GM18508 (cell line): ENCODE results near the gene PLA2G12B.
"Not testable (repeated sequence)": the region's sequence is repeated elsewhere in the genome, so short reads cannot be mapped to it uniquely, and the experiment has no call there.

ENCODE experiments used
- ATAC-seq: cut with Tn5 transposase; IDR thresholded peaks from one replicate; pipeline ENCODE4 v1.9.1; 2021; ENCODE audit warnings: moderate number of reproducible peaks; ENCODE audit not compliant: insufficient read depth, unreplicated experiment

PLA2G12B gene

GRCh38 chr10:72943498-72944234 lies 10.9 kb downstream of the PLA2G12B start:
- no peak for ATAC-seq

- no peak for ATAC-seq
Observed at GRCh38 chr10:72935361-72935760, 19.2 kb downstream of the PLA2G12B start.

- ATAC-seq: no peak
Observed at GRCh38 chr10:72932259-72933015, 22.2 kb downstream of the PLA2G12B start.

GRCh38 chr10:72930276-72930675 lies 24.3 kb downstream of the PLA2G12B start:
- no peak for ATAC-seq

- no peak for ATAC-seq
Observed at GRCh38 chr10:72928798-72929197, 25.8 kb downstream of the PLA2G12B start.

GRCh38 chr10:72927485-72927884 lies 27.1 kb downstream of the PLA2G12B start:
- no peak for ATAC-seq

- no peak for ATAC-seq
Observed at GRCh38 chr10:72925951-72926465, 28.6 kb downstream of the PLA2G12B start.

- no peak for ATAC-seq
Observed at GRCh38 chr10:72924351-72924750, 30.3 kb downstream of the PLA2G12B start.

- not testable (repeated sequence) for ATAC-seq
Observed at GRCh38 chr10:72921147-72921683, 33.4 kb downstream of the PLA2G12B start.

GRCh38 chr10:72918352-72918751 lies 36.3 kb downstream of the PLA2G12B start:
- ATAC-seq: no peak

- not testable (repeated sequence) for ATAC-seq
Observed at GRCh38 chr10:72917803-72918332, 36.7 kb downstream of the PLA2G12B start.

GRCh38 chr10:72917201-72917600 lies 37.4 kb downstream of the PLA2G12B start:
- ATAC-seq: not testable (repeated sequence)

GRCh38 chr10:72913287-72913686 lies 41.3 kb downstream of the PLA2G12B start:
- no peak for ATAC-seq

- no peak for ATAC-seq
Observed at GRCh38 chr10:72912736-72913135, 41.9 kb downstream of the PLA2G12B start.

GRCh38 chr10:72911758-72912157 lies 42.8 kb downstream of the PLA2G12B start:
- no peak for ATAC-seq

- ATAC-seq: no peak
Observed at GRCh38 chr10:72910705-72911104, 43.9 kb downstream of the PLA2G12B start.

- ATAC-seq: no peak
Observed at GRCh38 chr10:72906446-72906845, 48.2 kb downstream of the PLA2G12B start.

GRCh38 chr10:72904806-72905205 lies 49.8 kb downstream of the PLA2G12B start:
- no peak for ATAC-seq

- not testable (repeated sequence) for ATAC-seq
Observed at GRCh38 chr10:72903941-72904446, 50.6 kb downstream of the PLA2G12B start.

GRCh38 chr10:72899545-72899944 lies 55.1 kb downstream of the PLA2G12B start:
- ATAC-seq: no peak

GRCh38 chr10:72898616-72899015 lies 56.0 kb downstream of the PLA2G12B start:
- ATAC-seq: no peak
